ENCODE results near the gene FBXL12. TPM values are rescaled to one million over a fixed set of nuclear protein-coding genes. Genes with fewer than 3 reads are reported as not detected.
A peak's percentile ranks its signal among the peaks of the same experiment; 100 is the strongest.
"Not testable (repeated sequence)": the region's sequence is repeated elsewhere in the genome, so short reads cannot be mapped to it uniquely, and the experiment has no call there.

FBXL12 gene
- total RNA-seq, 1 donor from 2014 or later = 6.3 TPM

GRCh38 chr19:9839415-9839814, 20.5 kb upstream of the FBXL12 start:
- no peak for DNase-seq (ENCODE audit: low read depth in 2 of 2)

- no peak for DNase-seq (ENCODE audit: low read depth in 2 of 2)
These were observed 19.4 kb upstream of the FBXL12 start for GRCh38 chr19:9838324-9838723.

- peak in 1 of 2 donors; percentile 19 for DNase-seq (ENCODE audit: low read depth in 2 of 2)
These were observed 17.1 kb upstream of the FBXL12 start for GRCh38 chr19:9836021-9836420.

GRCh38 chr19:9835507-9835949, 16.6 kb upstream of the FBXL12 start:
- DNase-seq (ENCODE audit: low read depth in 2 of 2) = no peak

GRCh38 chr19:9834726-9835506, 16.0 kb upstream of the FBXL12 start, which contains the start of gene PIN1:
TSS of gene PIN1 (plus strand) at chr19:9835318. CDS start at chr19:9835345, 27 bp downstream.
- peak; percentile 94 to 99 for DNase-seq (ENCODE audit: low read depth in 2 of 2)

- no peak for DNase-seq (ENCODE audit: low read depth in 2 of 2)
These were observed 15.4 kb upstream of the FBXL12 start for GRCh38 chr19:9834307-9834725.

GRCh38 chr19:9828551-9829063, 9.7 kb upstream of the FBXL12 start:
- no peak for DNase-seq (ENCODE audit: low read depth in 2 of 2)

GRCh38 chr19:9827289-9828238, 8.7 kb upstream of the FBXL12 start, which contains the start of gene UBL5:
TSS of gene UBL5 (plus strand) at chr19:9827918. CDS start at chr19:9828338, 420 bp downstream.
- peak; percentile 77 to 88 for DNase-seq (ENCODE audit: low read depth in 2 of 2)

- DNase-seq (ENCODE audit: low read depth in 2 of 2) = no peak
These were observed 4.9 kb upstream of the FBXL12 start for GRCh38 chr19:9823816-9824215.

- not testable (repeated sequence) for DNase-seq (ENCODE audit: low read depth in 2 of 2)
These were observed 1.2 kb upstream of the FBXL12 start for GRCh38 chr19:9820034-9820433.

- DNase-seq (ENCODE audit: low read depth in 2 of 2) = no peak
These were observed 674 bp upstream of the FBXL12 start for GRCh38 chr19:9819596-9819909.

GRCh38 chr19:9818175-9818733, 625 bp downstream of the FBXL12 start:
- no peak for DNase-seq (ENCODE audit: low read depth in 2 of 2)

GRCh38 chr19:9811139-9811538, 7.7 kb downstream of the FBXL12 start:
- no peak for DNase-seq (ENCODE audit: low read depth in 2 of 2)

GRCh38 chr19:9808855-9809824, 9.7 kb downstream of the FBXL12 start:
- no peak for DNase-seq (ENCODE audit: low read depth in 2 of 2)

GRCh38 chr19:9806803-9807202, 12.1 kb downstream of the FBXL12 start:
- no peak for DNase-seq (ENCODE audit: low read depth in 2 of 2)

GRCh38 chr19:9801976-9802375, 16.9 kb downstream of the FBXL12 start:
- DNase-seq (ENCODE audit: low read depth in 2 of 2) = no peak

- DNase-seq (ENCODE audit: low read depth in 2 of 2) = no peak
These were observed 19.7 kb downstream of the FBXL12 start for GRCh38 chr19:9799162-9799561.

- no peak for DNase-seq (ENCODE audit: low read depth in 2 of 2)
These were observed 21.0 kb downstream of the FBXL12 start for GRCh38 chr19:9797871-9798270.

GRCh38 chr19:9796113-9796773, 22.6 kb downstream of the FBXL12 start:
- peak; percentile 93 to 94 for DNase-seq (ENCODE audit: low read depth in 2 of 2)

GRCh38 chr19:9793071-9793591, 25.7 kb downstream of the FBXL12 start:
- DNase-seq (ENCODE audit: low read depth in 2 of 2) = peak in 1 of 2 donors; percentile 50

All from dermis microvascular lymphatic vessel endothelial cell (primary cell).